Stimulated activated CD8-positive, alpha-beta memory T cell treated with anti-CD3 and anti-CD28 coated beads, Interleukin-2, amount 100 ng/mL, for 1 hour (primary cell): ENCODE data around the gene LGMN.
"Not testable (repeated sequence)": the region's sequence is repeated elsewhere in the genome, so short reads cannot be mapped to it uniquely, and the experiment has no call there.

Experiments used
- DNase-seq, 2 donors: peaks; one replicate each; pipeline ENCODE4 v3.0.0-alpha.2; 2020; ENCODE audit warnings: low read depth in 2 of 2

Gene LGMN

DNA sequence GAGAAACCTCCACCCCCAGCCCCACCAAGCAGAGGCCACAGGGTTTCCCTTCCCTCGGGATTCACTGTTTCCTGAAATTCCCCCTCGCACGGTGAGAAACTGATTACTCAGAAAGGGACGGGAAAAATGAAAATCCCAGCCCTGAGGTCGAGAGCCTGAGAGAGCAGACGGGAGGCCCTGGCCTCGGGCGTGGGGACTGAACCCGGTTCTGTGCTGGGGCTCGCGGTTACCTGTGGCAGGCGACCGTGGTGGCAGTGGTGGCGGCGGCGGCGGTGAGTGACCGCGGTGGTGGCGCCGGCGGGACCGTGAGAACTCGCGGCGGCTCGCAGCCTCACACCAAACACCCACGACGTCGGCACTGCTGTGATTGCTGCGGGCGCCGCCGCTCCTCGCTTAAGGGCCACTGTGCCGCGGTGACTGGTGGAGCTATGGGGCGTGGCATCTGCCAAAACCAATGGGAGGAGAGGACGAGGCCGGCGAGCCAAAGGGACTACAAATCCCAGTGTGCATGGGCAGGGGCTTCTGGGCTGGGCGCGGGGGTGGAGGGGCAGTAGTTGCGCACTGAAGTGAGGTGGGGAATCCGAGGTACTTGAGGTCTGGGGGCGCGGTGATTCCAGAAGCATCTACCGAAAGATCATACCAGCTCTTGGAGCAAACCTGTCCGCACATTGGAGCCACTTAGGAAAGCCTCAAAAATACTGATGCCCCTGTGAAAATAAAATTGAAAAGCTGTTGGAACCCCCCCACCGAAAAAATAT, at the start of gene LGMN:
Gene LGMN, minus strand, starts transcription at position 369 of the 758 bp plus-strand sequence. CDS start 15,841 bp downstream, outside the sequence.
- DNase-seq: peak; percentile 59 to 73

- DNase-seq: no peak
Observed at GRCh38 chr14:92794961-92795360, 46.5 kb upstream of the LGMN start.

DNA sequence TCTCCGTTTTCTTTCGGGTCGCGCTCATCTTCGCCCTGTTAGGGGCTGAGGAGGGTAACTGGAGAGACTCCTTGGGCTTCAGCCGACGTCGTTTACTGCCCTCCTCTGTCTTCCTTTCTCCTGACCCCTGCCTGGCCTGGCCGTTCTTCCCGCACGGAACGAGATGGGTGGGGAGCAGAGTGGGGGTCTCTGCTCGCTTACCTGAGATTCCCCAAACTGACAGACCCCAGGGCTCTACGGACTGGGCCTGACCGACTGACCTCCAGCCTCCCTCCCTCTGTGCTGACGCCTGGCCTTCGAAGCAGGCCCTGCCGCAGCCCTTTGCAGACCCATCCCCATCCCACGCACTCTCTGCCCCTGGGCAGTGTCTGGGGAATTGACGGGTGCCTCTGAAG, 46.1 kb upstream of the LGMN start:
- DNase-seq: no peak

GRCh38 chr14:92793709-92794546, 45.5 kb upstream of the LGMN start, which contains the start of gene GOLGA5:
GOLGA5 (plus strand) TSS chr14:92794305; CDS start chr14:92797438, 3,133 bp downstream.
- DNase-seq: peak; percentile 95 to 96

DNA sequence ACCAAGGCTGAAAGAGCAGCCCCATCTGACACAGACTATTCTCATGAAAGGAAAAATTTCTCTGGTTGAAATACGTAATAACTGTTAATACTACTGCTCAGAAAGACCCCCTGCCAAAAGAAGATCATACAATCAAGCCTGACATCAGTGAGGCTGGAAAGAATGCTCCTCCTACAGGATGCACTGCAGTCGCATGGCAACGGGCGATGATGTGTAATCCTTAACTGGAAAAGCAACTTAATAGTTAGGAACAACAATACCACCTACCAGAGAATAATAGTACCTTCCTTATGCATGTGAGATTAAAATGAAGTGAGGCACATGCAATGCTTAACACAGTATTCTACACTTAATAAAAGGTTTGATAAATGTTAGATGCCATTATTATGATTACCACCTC, 44.5 kb upstream of the LGMN start:
- no peak for DNase-seq

DNA sequence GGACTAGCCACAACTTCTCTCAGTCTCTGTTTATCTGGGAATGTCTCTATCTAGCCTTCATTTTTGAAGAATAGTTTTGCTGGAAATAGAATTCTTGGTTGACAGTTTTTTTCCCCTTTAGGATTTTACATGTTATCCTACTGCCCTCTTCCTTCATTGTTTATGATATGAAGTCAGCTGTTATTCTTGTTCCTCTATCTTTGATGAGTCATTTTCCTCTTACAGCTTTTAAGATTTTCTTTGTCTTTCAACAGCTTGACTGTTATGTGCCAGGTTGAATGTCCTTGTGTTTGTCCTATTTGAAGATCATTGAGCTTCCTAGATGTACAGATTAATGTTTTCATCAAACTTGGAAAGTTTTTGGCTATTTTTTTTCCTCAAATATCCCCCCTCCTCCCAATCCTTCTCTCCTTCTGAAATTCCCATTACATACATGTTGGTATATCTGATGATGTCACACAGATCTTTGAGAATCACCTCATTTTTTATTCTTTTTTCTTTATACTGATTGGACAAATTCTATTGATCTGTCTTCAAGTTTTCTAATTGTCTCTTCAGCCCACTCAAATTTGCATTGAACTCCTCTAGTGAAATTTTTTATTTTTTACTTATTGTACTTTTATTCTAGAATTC, 41.1 kb upstream of the LGMN start:
- DNase-seq: no peak

DNA sequence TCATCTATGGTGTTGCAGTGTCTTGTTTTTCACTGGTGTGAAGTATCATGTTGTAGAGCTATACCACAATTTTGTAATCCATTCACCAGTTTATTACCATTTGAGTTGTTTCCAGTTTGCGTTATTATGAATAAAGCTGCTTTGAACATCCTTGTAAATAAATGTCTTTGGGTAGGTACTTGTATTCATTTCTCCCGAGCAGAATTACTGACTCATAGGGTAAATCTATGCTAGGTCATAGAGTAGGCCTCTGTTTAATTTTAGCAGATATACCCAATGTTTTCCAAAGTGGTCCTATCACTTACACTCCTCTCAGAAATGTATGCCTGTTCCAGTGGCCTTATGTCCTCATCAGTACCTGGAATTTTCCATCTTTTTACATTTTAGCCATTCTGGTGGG, 39.1 kb upstream of the LGMN start:
- DNase-seq: no peak

GRCh38 chr14:92786427-92786756, 38.0 kb upstream of the LGMN start:
- no peak for DNase-seq

DNA sequence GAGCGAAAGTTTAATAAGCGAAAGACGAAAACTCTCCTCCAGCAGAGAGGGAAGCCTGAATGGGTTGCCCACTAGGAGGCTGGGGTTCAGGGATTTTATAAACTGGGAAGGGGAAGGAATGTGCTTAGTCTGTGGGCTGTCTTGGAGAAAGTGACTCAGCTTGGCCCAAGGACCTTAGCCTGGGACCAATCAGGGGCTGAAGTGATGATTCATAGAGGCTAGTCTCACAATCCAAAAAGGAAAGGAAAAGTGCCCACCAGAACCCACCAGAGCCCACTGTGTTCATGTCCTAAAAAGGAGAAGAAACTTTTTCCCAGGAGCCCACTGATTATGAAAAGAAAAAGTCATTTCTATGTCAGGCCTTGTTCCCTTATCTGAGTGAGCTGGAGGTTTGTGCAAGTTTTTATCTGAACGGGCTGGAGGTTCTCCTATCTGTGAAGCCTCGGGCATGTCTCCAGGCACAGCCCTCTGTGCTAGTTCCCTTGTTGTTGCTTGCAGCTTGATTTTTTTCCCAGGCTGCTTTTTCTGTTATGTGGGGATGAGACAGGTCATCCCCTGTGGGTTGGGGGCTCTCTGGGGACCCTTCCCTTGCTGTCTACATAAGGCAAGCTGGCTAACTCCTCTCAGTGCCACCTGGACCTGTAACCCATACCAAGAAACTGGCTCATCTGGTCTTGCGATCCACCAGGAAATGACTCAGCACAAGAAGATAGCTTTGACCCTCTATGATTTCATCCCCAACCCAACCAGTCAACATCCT, 37.4 kb upstream of the LGMN start:
- no peak for DNase-seq

DNA sequence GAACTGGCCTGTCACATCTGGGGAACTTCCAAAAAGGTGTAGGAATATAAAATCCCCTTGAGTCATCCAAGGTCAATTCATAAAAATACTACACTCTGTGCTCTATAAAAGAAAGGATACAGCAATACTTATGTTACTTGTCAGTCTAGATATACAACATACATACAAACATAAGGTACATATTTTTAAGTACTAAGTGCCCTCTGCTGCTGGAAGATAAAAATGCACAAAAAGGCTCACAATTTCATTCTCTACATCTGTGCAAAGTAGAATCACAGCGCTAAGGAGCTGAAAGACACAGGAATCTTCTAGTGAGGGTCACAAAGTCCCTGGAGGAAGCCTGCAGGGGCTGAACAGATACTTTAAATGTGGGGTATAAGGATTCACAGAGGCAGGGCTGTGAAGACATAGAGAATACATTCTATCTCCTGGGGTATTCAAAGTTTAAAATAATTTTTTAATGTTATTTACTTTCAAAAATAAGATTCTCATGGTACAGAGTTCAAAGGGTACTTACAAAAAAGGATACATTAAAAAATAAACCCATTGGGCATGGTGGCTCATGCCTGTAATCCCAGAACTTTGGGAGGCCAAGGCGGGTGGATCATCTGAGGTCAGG, 35.5 kb upstream of the LGMN start:
- no peak for DNase-seq

- DNase-seq: no peak
Observed at GRCh38 chr14:92781350-92781749, 32.9 kb upstream of the LGMN start.

- no peak for DNase-seq
Observed at GRCh38 chr14:92780444-92781232, 32.2 kb upstream of the LGMN start.

DNA sequence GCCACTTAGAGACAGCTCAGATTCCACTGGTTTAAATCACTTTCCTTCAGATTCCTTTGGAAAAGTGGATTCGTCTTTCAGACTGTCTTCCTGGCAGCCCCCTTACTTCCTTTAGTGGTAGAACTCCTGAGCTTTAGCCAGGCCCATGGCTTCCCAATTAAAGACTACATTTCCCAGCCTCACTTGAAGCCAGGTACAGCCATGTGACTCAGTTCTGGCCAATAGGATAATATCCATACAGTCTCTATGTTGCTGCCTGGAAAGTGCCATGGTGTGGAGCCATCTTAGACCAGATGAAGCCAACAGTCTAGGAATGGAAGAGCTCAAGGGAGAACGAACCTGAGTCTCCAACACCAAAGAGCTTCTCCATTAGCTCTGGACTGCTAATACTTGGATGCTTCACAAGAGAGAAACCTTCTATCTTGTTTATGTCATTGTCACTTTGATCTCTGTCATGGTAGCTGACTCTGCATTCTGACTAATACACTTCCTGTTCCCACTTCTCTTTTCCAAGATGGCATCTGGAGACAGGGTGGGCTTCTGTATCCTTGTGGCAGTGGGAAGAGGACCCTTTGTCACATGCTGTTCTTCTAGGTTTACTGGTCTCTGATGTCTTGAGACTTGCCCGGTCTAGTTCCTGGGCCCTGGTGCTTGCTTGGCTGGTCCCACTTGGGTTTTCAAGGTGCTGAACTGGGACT, 30.6 kb upstream of the LGMN start:
- not testable (repeated sequence) for DNase-seq

- DNase-seq: not testable (repeated sequence)
Observed at GRCh38 chr14:92775292-92775691, 26.9 kb upstream of the LGMN start.

DNA sequence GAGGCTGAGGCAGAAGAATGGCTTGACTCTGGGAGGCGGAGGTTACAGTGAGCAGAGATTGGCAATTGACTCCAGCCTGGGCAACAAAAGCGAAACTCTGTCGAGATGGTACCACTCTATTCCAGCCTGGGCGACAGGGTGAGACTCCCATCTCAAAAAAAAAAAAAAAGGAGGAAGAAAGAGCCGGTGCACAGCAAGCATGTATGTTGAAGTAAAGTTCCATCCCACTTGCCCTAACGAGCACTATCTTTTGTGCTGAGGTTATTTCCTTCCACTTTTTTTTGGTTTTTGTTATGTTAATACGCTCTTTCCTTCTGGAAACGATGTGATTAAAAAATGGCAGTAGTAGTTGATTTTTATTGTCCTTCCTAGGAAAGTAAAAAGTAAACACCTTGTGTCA, 26.1 kb upstream of the LGMN start:
- no peak for DNase-seq

DNA sequence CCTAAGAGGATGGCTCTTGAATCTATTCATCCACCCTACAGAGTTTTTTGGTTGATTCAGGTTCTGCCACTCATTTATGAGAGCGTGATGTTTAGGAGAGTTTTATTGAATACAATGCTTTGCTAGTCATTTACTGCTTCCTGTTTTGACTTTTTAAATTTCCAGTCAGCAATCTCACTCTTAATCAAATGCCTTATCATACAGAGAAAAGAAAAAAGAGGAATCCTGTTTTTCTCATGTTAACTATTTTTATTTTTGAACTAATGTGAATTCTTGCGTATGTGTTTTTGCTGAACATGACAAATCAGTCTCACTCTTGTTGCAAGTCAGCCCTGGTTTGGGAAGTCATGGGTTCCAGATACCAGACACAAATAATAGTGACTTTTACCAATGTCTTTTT, 22.1 kb upstream of the LGMN start:
- no peak for DNase-seq

- no peak for DNase-seq
Observed at GRCh38 chr14:92768795-92769194, 20.4 kb upstream of the LGMN start.

DNA sequence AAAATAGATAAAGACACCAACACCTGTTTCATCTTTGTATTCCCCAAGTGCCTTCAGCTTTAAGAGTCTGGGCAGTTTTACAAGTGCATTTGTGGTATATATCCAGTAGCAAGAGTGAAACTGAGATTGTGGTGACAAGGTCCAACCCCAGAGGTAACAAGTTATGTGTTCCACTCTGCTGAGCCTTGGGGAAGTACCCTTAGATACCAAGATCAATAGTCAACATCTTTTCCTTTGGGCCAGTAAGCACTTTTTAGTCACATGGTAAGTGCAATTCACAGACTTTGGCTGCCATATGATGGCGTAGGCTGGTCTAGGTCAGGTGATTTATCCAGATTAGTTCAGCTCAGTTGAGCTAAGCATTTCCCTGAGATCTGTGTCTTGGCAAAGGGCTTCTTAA, 19.8 kb upstream of the LGMN start:
- not testable (repeated sequence) for DNase-seq

DNA sequence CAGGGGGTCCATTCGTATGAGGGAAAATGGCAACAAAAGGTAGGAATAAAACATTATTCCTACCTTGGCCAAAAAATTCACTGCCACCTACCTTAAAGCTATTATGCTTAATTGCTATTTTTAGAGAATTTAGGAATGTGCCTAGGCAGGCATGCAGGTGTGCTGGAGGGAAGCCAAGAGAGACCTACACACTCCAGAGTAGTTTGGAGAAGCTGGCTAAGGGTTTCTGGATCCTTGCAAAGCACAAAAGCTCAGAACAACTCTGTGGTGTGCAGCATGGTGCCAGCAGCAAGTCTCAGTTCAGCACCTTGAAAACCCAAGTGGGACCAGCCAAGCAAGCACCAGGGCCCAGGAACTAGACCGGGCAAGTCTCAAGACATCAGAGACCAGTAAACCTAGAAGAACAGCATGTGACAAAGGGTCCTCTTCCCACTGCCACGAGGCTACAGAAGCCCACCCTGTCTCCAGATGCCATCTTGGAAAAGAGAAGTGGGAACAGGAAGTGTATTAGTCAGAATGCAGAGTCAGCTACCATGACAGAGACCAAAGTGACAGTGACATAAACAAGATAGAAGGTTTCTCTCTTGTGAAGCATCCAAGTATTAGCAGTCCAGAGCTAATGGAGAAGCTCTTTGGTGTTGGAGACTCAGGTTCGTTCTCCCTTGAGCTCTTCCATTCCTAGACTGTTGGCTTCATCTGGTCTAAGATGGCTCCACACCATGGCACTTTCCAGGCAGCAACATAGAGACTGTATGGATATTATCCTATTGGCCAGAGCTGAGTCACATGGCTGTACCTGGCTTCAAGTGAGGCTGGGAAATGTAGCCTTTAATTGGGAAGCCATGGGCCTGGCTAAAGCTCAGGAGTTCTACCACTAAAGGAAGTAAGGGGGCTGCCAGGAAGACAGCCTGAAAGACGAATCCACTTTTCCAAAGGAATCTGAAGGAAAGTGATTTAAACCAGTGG, 15.5 kb upstream of the LGMN start:
- not testable (repeated sequence) for DNase-seq
